Mesenteric fat pad (tissue), 1 donor: ENCODE data around the gene PEX10. TPM values are rescaled to one million over a fixed set of nuclear protein-coding genes. Genes with fewer than 3 reads are reported as not detected.

ENCODE experiments used
- DNase-seq: peaks from one replicate; pipeline ENCODE4 v3.0.0-alpha.2; 2020; ENCODE audit warnings: low spot score
- total RNA-seq: library from RNA; stranded (reverse); fragmentation: NEBNext Ultra II Directional; extraction: Animal tissue kit (Norgen Biotek cat#: 25700); gene quantifications from one replicate; pipeline ENCODE4 v1.2.1, GENCODE V29; 2021
- donor health status: DM: yes; HTN: yes; CAD: no.

PEX10 gene
- total RNA-seq, 1 donor from 2014 or later, result 23.9 TPM

GRCh38 chr1:2426540-2426939 is 14.2 kb upstream of the PEX10 start:
- DNase-seq, result no peak

GRCh38 chr1:2425892-2426291 is 13.5 kb upstream of the PEX10 start:
- no peak for DNase-seq

GRCh38 chr1:2422523-2422922 is 10.2 kb upstream of the PEX10 start:
- DNase-seq, result no peak

DNA sequence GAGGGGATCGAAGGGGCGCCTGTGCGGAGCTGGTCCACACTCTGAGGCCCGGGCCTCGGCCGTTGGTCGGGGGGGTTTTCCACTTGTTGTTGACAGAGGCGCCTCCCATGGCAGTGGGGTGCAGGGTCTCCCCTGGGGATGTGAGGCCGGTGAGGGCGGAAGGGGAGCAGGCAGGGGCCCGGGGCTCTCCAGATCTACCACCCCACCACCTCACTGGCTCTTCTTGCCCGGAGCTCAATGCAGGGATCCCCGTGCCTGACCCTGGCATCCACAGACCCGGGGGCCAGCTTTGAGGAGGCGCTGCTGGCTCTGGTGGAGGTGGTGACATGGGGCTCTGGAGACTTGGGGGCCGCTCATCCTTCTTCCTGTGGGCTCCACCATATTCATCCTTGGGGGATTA is 7.1 kb upstream of the PEX10 start:
- DNase-seq, result no peak

GRCh38 chr1:2418791-2419320 is 6.5 kb upstream of the PEX10 start:
- no peak for DNase-seq

DNA sequence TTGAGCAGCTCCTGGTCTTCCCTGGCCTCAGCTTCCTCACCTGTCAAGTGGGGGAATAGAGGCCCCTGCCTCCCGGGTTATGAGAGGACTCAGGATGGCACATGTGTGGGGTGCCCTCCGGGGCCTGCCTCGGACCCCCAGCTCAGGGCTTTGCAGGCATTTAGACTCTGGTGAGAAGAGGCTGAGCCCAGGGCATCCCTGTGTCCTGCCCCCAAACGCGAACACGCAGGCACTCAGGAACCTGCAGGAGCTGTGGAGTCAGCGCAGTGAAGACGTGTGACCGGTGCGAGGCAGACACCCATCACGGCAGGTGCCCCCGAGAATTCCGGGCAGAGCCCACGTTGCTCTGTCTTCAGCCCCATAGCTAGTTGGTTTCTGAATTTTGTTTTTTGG is 5.5 kb upstream of the PEX10 start:
- DNase-seq, result no peak

DNA sequence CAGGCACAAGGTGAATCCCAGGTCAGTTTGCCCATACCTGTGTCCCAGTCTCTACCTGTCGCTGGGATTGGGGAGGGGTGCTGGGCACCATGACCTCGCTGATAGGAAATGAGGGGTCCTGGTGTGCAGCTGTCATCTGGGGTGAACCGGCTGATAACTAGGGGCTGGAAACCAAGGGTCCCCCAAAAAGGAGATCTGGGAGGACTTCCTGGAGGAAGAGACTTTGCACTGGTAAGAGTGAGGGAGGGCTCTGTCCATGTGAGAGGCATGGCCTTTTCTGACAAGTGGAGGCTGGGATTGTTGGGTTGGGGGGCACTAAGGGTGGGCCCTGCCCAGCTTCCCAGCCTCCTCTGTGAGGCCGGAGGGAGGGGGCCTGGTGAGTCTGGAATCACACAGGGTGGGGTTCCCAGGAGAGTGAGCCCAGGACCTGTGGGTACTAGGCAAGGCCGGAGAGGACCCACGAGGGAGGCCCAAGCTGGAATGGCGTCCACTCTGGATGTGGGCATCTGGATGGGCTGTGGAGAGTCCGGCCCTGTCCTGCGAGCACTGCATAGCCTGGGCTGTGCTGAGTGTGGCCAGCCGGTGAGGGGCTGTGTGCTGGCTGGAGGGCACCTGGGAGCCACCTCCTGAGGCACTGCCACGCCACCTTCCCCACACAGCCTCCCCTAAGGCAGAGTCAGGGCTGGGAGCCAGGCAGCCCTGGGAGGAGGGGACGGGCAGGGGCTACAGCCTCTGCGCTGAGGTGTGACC is 4.9 kb upstream of the PEX10 start:
- no peak for DNase-seq

DNA sequence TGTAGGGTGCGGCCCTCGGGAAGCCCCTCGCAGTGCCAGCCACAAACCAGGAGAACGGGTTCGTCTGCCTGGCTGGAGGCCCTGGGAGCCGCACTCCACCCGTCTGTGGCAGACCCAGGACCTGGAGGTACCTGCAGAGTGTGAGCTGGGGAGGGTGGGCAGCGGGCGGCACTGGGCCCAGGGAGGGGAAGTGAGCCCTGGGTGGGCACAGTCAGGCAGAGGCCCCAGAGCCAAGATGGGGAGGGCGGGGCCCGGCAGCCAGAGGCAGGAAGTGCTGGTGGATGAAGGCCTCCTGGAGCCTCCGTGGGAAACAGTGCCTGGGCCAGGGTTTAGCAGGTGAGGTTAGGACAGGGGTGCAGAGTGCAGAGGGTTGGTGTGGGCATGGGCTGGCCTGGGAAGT is 4.0 kb upstream of the PEX10 start:
- DNase-seq, result no peak

DNA sequence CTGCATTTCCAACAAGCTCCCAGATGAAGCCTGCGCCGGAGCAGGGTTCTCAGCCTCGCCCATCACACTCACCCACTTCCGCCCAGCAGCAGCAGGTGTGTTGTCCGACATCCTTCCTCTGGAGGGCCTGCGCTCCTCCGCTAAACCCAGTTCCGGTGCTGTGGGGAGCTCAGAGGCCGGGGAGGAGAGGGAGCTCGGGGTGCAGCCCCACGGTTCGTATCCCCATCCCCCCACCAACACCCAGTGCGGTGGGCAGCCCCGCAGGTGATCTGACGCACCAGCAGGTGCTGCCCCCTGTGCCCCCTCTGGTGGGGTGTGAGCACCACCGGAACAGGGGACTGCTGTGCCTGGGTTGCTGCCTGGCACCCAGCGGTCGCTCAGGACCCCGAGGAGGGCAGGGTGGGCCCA is 3.4 kb upstream of the PEX10 start:
- DNase-seq, result no peak

- no peak for DNase-seq
Measured at GRCh38 chr1:2415337-2415736, 3.0 kb upstream of the PEX10 start.

- no peak for DNase-seq
Measured at GRCh38 chr1:2414297-2414958, 2.1 kb upstream of the PEX10 start.

GRCh38 chr1:2413495-2414296 is 1.3 kb upstream of the PEX10 start:
- DNase-seq, result no peak

- no peak for DNase-seq
Measured at GRCh38 chr1:2412773-2413494, 570 bp upstream of the PEX10 start.

DNA sequence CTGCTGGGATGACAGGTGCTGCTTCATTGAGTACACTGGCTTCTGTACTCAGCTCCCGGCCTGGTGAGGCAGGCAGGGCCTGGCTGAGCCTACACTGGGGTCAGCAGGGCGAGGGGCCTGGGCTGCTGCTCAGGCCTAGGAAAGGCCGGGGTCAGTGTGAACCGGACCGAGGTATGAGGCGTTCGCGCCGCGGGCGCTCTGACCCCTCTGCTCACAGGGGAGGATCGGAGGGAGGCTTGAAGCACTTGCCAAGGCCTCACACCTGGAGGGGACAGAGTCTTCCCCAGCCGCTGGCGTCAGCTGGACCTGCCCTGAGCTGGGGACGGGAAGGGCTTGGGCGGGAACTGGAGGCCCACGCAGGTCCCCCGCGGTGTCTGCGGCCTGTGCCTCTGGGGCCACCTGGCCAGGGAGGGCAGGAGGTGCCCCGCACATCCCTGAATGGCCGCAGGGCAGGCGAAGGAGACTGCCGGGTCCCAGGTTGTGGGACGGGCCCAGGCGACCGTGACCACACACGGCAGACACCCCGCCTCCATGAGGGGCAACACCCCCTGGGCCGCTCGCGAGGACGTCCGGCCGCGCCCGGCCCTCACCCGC is 466 bp downstream of the PEX10 start:
- no peak for DNase-seq

DNA sequence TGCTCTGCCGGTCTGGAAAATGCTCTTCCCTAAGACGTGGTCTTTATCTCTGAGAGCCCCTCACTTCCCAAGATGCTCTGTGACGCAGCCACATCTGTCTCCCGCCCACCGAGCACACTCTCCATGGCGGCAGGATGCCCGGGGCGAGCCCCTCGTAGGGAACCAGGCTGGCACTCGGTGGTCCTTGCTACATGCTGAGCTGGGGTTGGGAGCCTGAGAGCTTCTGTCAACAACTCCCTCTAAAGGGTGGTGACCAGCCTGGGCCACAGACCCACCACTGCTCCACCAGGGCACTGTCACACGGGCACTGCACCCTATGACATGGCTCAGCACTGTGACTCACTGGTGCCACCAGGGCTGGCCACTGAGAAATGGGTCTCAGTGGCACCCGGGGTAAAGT is 2.6 kb downstream of the PEX10 start:
- DNase-seq, result no peak

GRCh38 chr1:2408859-2409276 is 3.5 kb downstream of the PEX10 start:
- DNase-seq, result no peak

DNA sequence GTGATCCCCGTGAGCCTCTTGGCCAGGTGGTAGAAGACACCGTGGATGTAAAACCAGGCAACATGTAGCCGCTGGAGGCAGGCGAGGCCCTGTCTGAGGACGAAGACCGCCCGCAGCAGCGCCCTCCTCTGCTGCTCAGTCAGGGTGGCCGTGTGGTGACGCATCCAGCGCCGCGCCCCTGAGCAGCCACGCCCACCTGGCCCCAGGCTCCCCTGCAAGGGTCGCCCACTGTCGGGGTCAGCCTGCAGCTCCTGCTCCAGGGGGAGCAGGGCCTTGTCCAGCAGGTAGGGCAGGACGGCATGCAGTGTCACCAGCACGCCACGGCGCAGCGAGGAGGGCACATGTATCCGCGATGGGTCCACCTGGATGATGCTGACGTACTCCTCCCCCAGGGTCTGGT is 3.9 kb downstream of the PEX10 start:
- no peak for DNase-seq

GRCh38 chr1:2407991-2408275 is 4.4 kb downstream of the PEX10 start:
- DNase-seq, result no peak

- no peak for DNase-seq
Measured at GRCh38 chr1:2407166-2407990, 5.0 kb downstream of the PEX10 start.

DNA sequence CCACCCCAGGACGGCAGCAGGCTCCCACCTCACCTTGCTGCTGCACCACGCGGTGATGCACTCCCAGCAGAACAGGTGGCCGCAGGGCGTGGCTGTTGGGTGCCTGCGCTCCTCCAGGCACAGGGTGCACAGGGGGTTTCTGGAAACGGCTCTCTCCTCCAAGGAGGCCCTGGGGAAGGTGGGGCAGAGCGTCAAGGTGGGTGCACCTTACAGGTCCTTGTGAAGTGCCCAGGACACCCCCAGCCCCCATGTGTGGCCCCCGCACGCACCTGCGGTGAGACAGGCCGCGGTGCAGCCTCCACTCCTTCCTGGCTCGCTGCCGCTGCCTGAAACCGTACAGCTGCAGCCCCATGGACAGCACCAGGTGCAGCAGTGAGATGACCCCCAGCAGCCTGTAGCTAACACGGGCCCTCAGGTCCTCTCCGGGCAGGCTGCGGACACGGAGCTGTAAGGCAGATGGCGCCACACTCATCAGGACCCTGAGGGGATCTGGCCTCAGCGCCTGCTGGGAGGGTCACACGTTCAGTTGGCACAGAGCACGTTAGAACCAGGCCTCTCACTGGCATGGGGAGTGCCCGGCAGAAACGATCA is 5.8 kb downstream of the PEX10 start:
- no peak for DNase-seq
